GM12875 (cell line): ENCODE measurements around the gene ARL4A.
"Not testable (repeated sequence)": the region's sequence is repeated elsewhere in the genome, so short reads cannot be mapped to it uniquely, and the experiment has no call there.

Source experiments
- H3K4me3 ChIP-seq: one replicate; pipeline ENCODE4 v1.5.1; 2011; ENCODE audit warnings: low read depth, low read length, control low read depth
- TF ChIP-seq, protein P1 (sequence below): IDR thresholded peaks from 2 replicates; pipeline ENCODE4 v1.5.1; 2011; ENCODE audit warnings: low read depth, mild to moderate bottlenecking, control low read depth, inconsistent platforms, low read length, moderate library complexity, borderline replicate concordance; ENCODE audit not compliant: insufficient read depth

Gene ARL4A

DNA sequence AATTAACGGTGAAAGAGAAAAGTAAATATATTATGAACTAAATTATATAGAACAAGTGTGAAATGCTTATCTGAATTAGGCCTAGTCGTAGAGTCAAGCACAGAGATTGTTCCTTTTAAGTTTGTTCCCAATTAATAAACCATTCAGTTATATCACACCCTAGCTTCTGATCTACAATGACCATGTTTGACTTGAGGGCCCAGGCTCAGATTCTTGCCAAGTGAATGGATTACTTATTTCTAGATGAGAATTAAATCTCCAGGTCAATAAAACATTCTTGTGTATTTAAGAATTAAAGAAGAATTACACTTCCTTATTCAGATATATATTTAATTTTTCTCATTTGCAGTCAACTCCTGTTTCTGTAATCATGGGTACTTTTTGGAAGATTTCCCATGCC is 37.4 kb upstream of the ARL4A start:
- H3K4me3 ChIP-seq, result no peak overlapping the region
- TF ChIP-seq, protein P1, sequence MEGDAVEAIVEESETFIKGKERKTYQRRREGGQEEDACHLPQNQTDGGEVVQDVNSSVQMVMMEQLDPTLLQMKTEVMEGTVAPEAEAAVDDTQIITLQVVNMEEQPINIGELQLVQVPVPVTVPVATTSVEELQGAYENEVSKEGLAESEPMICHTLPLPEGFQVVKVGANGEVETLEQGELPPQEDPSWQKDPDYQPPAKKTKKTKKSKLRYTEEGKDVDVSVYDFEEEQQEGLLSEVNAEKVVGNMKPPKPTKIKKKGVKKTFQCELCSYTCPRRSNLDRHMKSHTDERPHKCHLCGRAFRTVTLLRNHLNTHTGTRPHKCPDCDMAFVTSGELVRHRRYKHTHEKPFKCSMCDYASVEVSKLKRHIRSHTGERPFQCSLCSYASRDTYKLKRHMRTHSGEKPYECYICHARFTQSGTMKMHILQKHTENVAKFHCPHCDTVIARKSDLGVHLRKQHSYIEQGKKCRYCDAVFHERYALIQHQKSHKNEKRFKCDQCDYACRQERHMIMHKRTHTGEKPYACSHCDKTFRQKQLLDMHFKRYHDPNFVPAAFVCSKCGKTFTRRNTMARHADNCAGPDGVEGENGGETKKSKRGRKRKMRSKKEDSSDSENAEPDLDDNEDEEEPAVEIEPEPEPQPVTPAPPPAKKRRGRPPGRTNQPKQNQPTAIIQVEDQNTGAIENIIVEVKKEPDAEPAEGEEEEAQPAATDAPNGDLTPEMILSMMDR, result no peak

DNA sequence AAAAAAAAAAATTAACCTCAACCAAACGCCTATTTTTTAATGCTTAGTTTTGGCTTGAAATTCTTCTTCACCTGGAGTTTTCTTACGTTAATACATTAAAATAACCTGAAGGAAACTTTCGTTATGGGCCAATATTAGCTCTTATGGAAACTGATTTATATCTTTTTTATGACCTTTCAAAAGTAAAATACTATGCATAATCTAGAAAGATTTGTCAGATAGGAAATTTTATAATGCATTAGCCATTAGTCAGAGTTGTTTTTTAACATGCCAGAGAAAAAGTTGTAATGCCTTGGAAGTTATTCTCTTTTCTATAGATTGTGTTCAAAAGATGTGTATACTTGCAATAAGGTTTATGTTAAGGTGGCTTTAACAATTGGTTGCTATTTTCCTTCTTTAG is 34.3 kb upstream of the ARL4A start:
- H3K4me3 ChIP-seq, result no peak overlapping the region

DNA sequence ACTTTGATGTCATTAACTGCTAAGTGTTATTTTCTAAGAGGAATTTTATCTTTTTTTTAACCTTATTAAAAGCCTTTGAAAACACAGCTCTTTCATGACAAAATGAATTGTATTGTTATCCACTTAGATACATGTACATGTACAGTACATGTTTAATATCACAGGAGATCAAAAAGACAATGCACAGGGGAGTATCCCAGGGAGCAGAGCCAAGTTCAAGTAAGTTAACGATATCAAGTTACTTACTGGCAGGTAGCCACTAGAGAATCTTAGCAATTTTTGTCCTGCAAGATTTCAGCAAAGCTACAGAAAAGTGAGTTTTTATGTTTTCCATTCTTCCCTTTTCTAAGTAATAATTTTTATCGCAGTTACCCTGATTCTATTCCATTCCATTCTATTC is 33.9 kb upstream of the ARL4A start:
- TF ChIP-seq, protein P1, result no peak
- no peak overlapping the region for H3K4me3 ChIP-seq

More for the DNA sequence above, 34.3 kb upstream of the ARL4A start:
- TF ChIP-seq, protein P1, result no peak

DNA sequence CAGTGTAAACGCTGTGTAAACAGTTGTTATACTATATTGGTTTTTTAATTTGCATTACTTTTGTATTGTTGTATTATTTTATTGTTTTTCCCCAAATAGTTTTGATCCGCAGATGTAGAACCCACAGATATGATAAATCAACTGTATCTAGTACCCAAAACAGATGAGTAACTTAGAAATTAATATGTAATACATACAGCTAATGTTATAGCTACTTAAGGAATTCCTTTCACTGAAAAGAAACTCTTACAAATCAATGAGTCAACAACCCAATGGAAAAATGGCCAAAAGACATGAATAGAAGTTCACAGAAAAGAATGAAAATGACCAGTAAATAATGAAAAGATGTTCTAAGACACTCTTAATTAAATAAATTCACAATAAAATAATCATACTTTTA is 32.3 kb upstream of the ARL4A start:
- TF ChIP-seq, protein P1, result no peak
- no peak overlapping the region for H3K4me3 ChIP-seq

DNA sequence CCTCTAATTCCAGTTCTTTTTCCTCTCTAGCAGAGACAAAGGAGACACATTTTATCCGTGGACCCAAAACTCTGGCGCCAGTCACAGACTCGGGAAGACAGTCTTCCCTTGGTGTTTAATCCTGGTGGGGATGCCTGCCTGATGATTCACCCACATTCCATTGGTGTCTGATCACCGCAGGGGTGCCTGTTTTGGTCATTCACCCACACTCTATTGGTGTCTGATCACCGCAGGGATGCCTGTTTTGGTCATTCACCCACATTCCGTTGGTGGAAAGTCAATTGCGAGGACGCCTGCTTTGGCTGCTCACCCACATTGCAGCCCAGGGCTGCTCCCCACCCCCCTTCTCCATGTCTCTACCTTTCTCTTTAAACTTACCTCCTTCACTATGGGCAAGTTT is 27.0 kb upstream of the ARL4A start:
- H3K4me3 ChIP-seq, result not testable (repeated sequence)

DNA sequence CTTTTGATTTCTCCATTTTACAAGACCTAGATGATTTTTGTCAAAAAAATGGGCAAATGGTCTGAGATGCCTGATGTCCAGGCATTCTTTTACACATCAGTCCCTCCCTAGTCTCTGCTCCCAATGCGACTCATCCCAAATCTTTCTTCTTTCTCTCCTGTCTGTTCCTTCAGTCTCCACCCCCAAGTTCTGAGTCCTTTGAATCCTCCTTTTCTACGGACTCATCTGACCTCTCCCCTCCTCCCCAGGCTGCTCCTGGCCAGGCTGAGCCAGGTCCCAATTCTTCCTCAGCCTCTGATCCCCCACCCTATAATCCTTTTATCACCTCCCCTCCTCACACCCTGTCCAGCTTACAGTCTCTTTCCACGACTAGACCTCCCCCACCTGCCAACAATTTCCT is 26.4 kb upstream of the ARL4A start:
- not testable (repeated sequence) for H3K4me3 ChIP-seq

DNA sequence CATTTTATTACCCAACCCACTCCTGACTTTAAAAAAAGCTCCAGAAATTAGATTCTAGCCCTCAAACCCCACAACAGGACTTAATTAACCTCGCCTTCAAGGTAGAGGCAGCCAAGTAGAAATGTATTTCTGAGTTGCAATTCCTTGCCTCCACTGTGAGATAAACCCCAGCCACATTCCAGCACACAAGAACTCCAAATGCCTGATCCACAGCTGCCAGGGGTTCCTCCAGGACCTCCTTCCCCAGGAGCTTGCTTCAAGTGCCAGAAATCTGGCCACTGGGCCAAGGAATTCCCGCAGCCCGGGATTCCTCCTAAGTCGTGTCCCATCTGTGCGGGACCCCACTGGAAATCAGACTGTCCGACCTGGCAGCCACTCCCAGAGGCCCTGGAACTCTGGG is 25.9 kb upstream of the ARL4A start:
- TF ChIP-seq, protein P1, result no peak
- no peak overlapping the region for H3K4me3 ChIP-seq

DNA sequence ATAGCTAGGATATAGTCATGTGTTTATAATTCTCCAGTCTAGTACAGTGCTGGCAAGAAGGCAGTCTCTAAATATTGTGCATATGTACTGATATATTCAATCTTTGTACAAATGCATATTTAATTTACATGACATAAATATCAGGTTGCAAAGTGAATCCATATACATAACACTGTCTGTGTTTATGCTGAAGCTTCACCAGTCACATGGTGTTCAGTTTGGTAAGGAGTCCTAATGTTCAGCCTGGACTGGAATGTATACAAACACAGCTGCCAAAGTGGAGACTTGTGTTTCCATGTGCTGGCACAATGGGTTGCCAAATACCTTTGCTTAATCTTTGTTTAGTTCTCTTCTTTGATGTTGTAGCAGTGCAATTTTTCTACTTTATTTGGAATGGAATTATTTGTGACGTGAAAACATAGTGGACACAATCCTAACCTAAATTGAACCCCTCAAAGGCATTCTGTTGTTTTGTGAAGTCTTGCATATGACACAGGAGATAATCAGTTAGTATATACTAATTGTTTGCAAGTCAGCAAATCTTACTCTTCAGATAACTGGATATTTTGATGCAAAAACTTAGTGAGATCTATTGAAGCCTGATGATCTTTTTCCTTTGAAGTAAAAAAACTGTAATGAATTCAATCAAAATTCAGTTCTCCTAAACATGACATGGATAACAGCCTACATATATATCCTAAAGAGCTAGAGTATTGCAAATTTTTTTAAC is 17.3 kb upstream of the ARL4A start:
- TF ChIP-seq, protein P1, result no peak

More for the DNA sequence above, 17.3 kb upstream of the ARL4A start:
- no peak overlapping the region for H3K4me3 ChIP-seq
